Raji (cell line): ENCODE data around the gene KLF13.

ENCODE experiments used
- POLR2A ChIP-seq: IDR thresholded peaks from 2 replicates; pipeline ENCODE4 v1.6.1; 2011; ENCODE audit warnings: low read depth, low read length, control low read depth; ENCODE audit not compliant: insufficient read depth

KLF13 gene

DNA sequence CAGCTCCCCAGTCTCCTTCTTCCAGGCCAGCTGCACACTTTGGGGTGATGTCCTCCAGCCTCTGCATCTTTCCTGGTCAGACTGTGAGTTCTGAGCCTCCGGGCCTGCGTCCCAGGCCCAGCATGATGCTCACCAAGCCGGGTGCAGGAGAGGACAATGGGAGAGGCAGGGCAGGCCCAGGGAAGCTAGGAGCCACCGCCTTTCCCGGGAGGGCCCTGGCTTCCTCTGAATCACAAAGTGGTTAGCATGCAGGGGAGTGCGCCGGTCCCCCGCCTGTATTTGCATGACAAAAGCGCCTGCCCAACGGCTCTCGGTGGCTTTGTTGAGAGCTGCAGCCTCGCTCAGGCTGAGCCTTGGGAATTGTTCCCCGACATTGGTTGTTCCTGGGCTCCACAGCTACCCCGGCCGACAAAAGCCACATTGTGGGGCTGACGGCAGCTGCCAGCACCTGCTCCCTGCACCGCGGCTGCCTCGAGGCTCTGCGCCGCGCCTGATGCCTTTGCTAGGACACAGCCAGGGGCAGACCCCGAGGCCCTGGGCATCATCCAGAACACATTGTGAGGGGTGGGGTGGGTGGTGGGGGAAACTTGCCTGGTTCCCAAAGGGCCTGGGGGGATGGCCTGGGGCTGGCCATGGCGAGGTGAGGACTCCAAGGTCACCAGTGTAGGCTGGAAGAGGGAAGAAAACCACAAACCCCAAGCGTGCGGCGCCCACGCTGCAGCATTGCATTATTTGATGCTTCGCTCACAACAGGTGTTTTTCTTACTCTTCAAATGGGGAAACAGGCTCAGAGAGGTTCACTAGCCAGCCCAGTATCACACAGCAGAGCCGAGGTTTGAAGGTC, 20.0 kb upstream of the KLF13 start:
- TF ChIP-seq POLR2A: no peak

DNA sequence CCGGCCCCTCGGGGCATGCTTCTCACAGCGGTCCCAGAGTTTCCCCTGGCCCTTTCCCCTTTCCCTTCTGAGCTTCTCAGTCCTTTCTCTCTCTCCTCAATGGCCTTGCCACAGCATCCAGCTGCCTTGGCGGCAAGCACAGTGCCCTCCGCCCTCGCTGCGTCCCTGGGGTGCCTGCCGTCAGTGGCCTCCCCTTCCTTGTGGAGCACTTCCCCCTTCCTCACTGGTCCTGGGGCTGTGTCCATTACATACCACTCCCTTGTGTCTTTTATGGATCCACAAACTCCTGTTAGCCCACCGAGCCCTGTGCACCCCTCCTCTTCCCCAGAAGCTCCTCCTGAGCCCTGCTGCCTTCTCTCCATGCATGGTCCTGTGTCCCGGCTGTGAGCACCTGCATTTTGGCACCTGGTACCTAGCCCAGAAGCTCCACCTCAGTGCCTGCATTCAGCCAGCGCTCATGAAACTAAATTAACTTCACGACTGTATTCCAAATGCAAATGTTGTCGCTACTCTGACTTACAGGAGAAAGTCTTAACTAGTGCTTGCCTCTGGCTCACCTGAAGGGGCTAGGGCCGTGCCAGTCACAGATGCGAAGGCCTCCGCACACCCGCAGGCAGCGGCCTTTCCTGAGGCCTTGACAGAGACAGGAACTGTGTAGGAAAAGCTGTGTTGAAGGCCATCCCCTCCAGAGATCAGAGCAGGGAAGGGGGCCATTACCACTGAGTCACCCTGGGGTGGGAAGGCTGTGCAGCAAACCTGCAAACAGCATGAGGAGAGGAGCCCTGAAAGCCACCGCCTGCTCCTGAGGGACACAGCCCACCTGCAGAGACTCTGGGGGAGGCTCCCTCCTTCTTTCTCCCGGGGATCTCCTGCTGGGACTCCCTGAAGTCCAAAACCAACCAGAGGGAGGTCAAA, 19.1 kb upstream of the KLF13 start:
- TF ChIP-seq POLR2A: no peak

DNA sequence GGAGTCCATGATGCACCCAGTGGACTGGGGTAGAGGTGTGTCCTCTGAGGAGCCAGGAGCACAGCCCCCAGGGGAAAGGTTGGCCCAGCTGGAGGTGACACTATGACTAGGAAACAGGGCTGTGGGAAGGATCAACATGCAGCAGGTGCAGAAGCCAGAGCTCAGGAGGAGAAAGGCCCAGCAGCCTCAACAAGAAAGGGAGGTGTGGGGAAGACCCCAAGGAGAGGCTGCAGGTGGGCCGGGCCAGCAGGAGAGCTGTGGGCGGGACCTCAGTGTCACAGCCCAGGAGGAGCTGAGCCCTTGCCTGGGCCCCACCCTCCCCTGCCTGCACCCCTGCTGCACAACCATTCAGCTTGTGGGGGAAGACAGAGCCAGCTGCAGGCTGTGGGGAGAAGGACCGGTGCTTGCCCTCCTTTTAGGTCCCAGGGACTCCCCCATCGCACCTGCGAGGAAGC, 18.4 kb upstream of the KLF13 start:
- no peak for TF ChIP-seq POLR2A

DNA sequence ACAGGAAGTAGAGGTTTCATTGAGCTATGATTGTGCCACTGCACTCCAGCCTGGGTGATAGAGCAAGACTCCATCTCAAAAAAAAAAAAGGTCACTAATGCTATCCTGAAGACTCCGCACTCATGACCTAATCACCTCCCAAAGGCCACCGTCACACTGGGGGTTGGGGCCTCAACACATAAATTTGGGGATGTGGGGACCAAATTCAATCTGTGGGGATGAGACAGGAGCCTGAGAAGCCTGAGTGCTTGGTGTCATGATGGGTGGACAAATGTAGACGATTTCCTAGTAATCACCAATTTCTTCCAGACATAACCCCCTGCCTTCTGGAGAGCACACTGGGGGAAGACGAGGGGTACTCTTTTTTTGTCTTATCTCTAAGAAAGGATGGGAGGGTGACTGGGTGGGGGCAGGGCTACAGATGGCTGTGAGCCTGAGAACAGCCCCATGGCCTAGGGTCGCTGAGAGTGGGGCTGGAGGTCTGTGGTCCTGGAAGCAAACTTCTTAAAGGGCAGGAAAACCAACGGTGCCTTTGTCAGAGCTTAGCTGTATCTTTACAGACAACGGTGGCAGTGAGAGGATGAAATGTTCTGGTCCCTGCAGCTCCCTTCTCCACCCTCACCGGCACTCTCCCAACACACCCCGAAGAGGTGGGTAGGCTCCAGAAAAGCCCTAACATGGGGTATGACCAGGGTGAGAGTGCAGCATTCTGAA, 16.6 kb upstream of the KLF13 start:
- TF ChIP-seq POLR2A: no peak

DNA sequence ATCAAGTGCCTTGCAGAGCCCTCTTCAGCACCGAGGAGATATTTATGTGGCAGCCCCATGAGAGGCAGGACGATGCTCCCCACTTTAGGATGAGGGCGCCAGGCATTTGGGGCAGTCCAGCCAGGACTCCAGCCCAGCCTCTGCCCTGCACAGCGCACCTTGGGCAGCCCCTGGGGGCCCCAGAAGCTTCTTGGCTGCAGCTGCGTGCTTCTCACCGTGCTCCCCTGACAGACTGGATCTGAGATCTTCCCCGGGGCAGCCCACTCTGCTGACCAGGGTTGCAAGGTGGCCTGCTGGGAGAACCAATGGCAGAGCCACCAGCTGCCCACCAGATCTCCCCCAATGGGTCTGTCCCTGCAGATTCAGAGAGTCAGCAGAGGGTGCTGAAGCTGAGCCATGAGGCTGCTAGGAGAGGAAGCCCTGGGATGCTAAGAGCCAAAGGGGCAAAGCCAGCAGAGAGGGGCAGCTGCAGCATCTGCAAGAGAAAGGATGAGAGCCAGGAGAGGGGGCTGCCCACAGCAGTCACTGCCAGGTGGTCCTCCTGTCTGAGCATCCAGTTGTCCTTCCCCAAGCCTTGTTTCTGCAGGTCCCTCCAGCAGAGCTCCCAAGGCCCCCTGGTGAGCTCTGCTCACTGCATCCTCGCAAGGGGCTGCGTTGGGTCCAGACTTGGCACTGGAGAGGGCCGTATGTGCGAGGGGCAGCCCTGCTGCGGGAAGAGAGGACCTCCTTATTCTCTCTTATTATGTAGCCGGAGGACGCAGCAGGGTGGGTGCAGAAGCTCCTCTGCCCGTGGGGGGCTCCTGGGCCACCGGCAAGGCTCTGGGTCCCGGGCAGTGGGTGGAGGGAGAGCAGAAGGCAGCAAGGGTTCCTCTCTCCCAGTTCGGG, 14.7 kb upstream of the KLF13 start:
- no peak for TF ChIP-seq POLR2A

DNA sequence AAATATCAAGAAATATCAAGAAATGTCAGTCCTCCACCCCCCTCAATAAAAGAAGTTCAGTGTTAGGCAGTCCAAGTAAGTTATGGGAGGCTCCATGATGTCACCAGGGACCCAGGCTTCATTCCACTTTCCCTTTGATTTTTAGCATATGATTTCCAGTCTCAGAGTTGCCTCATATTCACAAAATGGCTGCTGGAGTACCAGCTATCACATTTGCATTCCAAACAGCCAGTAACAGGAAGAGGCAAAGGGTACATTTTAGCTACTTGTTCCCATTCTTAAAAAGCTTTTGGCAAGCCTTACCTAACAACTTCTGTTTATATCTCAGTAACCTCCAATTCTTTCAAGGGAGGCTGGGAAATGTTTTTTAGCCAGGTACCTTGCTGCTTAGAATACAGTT, 13.4 kb upstream of the KLF13 start:
- no peak for TF ChIP-seq POLR2A

DNA sequence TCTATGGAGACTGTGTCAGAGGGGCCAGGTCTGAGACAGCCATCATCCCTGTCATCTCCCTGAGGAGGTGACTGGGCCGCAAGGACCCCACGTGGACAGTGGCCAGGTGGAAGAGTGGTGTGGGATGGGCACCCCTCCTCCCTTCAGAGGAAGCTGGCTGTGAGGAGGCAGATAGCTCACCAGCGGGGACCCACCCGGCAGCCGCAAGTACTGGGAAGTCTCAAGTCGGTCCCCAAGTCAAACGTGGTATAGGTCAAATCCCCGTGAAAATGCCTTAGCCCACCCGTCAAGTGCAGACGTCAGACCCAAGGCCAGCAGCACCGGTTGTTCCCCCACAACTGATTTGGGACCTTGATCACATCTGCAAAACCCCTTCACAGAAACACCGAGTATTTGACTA, 12.3 kb upstream of the KLF13 start:
- no peak for TF ChIP-seq POLR2A

DNA sequence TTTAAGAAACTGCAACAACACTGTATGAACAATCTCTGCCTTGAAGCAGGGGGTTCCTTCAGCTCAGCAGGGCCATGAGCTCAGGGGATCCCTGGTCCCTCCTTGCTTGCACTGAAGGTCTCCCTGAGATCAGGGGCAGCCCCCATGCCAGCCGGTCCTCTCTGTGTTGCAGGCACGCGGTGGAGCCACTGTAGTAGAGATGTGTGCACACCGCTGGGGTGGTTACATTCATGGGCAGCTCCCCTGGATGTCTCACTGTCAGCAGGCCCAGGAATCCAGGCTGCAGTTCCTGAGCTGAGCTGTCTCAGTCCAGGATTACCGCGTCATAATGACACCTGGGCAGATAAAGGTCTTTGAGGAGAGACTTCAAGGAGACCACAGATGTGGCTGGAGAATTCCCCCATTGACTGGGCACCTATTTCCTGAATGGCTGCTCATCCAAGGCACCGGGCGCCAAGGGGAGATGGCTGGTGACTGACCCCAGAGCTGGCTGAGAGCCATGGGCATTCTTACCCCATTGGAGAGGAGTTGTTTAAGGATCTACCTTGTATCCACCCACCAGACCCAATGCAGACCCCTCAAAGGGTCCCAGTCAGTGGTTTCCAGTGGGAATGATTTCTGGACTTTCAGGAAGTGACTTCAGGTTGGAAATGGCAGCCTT, 10.4 kb upstream of the KLF13 start:
- TF ChIP-seq POLR2A: no peak

DNA sequence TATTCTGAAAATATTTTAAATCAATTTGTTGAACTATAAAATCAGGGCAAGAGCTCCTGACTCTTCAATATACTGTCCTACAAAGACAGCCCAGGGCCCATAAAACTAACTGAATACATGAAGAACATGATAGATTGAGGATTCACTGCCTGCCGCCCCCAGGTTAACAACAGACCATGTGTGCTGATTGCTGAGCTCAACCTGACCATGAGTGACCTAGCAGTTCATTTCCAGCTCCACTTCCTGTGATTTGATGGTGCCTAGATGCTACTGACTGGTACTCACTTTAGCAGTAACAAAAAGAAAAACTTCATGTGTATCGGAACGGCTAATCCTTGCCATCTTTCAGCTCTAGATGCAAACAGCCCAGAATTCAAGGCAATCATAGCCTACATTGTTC, 9.6 kb upstream of the KLF13 start:
- no peak for TF ChIP-seq POLR2A

DNA sequence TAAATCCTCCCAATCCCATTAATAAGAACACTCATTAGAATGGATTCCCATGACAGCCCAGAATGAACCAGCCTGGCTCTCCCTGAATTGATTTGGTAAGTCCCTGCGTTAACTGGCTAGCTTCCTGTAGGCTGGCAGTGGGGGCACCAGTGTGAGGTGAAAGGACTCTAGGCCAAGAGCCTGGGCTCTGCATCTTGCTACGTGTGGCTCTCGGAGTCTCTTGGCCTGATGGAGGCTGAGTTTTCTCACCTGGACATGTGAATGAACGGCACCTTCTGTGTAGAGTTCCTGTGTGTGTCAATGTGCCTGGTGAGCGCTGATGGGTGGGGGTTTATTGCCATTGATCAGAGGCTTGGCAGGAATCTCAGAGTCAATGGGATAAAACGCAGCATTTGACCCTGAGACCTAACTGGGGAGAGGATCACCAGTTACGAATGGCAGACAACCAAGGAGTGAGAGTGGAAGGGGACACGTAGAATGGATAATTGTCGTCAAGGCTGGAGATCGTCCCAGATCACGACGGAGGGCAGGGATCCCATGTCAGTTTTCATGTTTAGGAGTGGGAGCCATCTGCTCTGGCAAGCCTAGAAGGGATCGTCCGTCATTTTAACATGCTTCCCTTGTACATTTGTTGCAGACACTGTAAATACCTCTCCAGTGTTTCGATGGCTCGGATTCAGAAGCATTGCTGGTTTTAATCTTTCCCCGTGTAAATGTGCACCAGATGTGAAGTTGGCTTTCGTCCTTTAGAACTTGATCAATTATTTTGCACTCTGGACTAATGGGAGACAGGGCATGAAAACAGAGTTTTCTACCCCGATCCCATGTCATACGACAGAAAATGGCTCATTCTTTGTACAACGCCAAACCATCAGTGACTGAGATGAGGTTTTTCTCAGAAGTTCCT, 9.0 kb upstream of the KLF13 start:
- TF ChIP-seq POLR2A: no peak

DNA sequence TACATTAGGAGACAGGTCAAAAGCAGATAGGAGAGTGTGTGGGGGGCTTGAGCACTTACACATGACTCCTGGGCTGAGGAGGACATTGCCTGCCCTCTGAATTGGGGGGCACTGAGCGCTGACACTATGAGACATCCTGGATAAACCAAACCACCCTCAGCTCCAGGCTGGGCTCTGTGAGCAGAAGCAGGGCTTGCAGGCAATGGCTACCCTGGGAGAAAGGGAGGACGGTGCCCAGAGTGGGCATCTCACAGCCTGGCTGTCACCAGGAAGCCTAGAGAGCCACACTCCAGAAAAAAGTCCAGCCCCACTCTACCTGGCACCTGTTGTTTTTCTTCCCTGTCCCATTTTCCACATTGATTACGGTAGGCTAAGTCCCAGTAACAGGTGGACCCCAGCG, 8.2 kb upstream of the KLF13 start:
- TF ChIP-seq POLR2A: no peak

DNA sequence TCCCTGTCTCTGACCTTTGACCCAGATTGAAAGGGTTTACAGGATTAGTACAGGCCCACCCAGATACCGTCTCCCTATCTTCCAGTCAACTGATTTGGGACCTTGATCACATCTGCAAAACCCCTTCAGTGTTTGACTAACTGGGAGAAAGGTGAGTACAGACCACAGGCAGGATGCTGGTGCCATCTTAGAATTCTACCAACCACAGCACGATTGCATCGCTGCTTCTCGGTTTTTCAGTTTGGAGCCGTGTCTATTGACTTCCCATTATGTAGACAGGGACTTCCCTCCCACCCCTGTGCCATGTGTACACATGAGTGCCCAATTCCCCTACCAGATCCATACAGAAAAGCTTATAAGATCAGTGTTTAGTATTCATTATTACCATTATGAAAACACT, 6.6 kb upstream of the KLF13 start:
- no peak for TF ChIP-seq POLR2A

DNA sequence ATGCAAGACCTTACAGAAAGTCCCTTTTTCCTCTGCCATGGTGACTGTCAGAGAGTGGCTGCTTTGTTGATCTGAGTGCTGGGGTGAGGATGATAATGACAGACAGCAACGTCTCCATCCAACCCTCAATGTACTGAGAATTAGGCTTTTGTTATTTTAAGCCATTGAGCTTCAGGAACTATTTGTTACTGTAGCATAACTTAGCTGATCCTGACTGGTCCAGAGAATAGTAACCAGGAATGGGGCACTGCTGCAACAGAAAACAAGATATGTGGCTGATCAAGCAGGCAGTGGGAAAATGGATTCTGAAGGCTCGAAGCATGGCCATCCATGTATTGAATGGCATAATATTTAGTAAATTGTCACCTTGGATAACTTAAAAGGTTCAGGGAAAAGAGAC, 5.2 kb upstream of the KLF13 start:
- TF ChIP-seq POLR2A: no peak
